Type B pancreatic cell (in vitro differentiated cells): ENCODE measurements around the gene ZNF638. TPM values are rescaled to one million over a fixed set of nuclear protein-coding genes. Genes with fewer than 3 reads are reported as not detected.

ENCODE experiments used
- DNase-seq: peaks from one replicate; pipeline ENCODE4 v3.0.0; 2021; ENCODE audit warnings: mixed read lengths; ENCODE audit not compliant: unreplicated experiment; ENCODE audit errors: extremely low spot score
- H3K27ac Mint-ChIP-seq: 2 replicates; pipeline ENCODE4 v1.8.0; 2021; ENCODE audit warnings: mild to moderate bottlenecking, mixed read lengths
- H3K27me3 Mint-ChIP-seq: 2 replicates; pipeline ENCODE4 v1.8.0; 2021; ENCODE audit warnings: mixed read lengths
- H3K36me3 Mint-ChIP-seq: 2 replicates; pipeline ENCODE4 v1.8.0; 2021; ENCODE audit warnings: mixed read lengths
- H3K4me1 Mint-ChIP-seq: one replicate; pipeline ENCODE4 v1.8.0; 2021; ENCODE audit warnings: mixed read lengths; ENCODE audit not compliant: unreplicated experiment
- H3K4me3 Mint-ChIP-seq: 2 replicates; pipeline ENCODE4 v1.8.0; 2021; ENCODE audit warnings: mild to moderate bottlenecking, mixed read lengths
- H3K9me3 Mint-ChIP-seq: 2 replicates; pipeline ENCODE4 v1.8.0; 2021; ENCODE audit warnings: mixed read lengths
- total RNA-seq: library from RNA; stranded (reverse); gene quantifications from 2 replicates; pipeline ENCODE4 v1.2.1, GENCODE V29; 2021; ENCODE audit warnings: low replicate concordance
- TF ChIP-seq, protein P1 (sequence below): fragments of 200-600 bp; sonication (generic); conservative IDR thresholded peaks from 2 replicates; pipeline ENCODE4 v1.5.0; 2021; ENCODE audit warnings: antibody characterized with exemption, mild to moderate bottlenecking

ZNF638 gene
- total RNA-seq, 1 donor from 2014 or later: 149 TPM

DNA sequence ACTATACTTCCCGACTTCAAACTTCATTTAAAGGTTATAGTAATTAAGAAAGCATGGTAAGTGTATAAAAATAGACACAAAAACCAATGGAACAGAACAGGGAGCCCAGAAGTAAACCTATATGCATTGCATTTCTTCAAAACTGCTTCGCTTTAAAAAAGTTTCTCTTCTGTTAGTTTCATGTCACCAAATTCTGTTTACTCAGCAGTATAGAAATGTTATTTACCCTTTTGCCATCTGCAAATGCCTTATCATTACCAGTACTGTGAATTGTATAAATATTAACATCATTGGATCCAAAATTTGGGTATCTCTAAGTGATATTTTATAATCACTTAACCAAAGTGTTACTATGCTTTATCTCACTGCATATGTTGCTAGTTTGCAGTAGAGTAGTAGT is 45.9 kb upstream of the ZNF638 start:
- no peaks in the 10 kb centered on the region for H3K9me3 Mint-ChIP-seq
- H3K36me3 Mint-ChIP-seq: no peaks in the 10 kb centered on the region
- H3K27me3 Mint-ChIP-seq: peaks cover 30% of the 10 kb centered on the region
- no peak for DNase-seq
- H3K4me1 Mint-ChIP-seq: no peaks in the 10 kb centered on the region
- no peak overlapping the region for H3K27ac Mint-ChIP-seq
- H3K4me3 Mint-ChIP-seq: no peak overlapping the region
- TF ChIP-seq, protein P1, sequence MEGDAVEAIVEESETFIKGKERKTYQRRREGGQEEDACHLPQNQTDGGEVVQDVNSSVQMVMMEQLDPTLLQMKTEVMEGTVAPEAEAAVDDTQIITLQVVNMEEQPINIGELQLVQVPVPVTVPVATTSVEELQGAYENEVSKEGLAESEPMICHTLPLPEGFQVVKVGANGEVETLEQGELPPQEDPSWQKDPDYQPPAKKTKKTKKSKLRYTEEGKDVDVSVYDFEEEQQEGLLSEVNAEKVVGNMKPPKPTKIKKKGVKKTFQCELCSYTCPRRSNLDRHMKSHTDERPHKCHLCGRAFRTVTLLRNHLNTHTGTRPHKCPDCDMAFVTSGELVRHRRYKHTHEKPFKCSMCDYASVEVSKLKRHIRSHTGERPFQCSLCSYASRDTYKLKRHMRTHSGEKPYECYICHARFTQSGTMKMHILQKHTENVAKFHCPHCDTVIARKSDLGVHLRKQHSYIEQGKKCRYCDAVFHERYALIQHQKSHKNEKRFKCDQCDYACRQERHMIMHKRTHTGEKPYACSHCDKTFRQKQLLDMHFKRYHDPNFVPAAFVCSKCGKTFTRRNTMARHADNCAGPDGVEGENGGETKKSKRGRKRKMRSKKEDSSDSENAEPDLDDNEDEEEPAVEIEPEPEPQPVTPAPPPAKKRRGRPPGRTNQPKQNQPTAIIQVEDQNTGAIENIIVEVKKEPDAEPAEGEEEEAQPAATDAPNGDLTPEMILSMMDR: no peak

DNA sequence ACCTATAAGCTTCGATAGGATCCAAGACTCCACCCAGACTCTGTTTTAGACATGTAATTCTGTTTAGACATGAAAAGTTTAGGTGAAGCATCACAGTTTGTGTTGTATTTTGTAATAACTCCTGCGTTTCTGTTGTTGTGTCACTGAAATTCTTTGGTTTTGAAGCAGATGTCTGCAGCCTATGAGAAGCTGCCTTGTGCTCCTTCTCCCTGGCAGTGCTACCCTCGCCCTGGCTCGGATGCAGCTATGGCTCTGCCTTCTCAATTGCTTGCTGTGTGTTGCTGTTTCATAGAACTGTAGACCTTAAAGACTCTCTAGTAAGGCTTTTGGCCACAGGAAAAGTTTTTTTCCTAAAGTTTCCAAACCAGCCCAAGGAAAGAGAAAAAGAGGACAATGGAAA is 40.2 kb upstream of the ZNF638 start:
- Mint-ChIP-seq H3K36me3 (no peaks in the 10 kb centered on the region), H3K4me1 (no peaks in the 10 kb centered on the region), H3K4me3 (no peak overlapping the region), H3K9me3 (no peaks in the 10 kb centered on the region), H3K27ac (no peak overlapping the region), H3K27me3 (no peaks in the 10 kb centered on the region)
- no peak for DNase-seq
- TF ChIP-seq, protein P1: no peak

DNA sequence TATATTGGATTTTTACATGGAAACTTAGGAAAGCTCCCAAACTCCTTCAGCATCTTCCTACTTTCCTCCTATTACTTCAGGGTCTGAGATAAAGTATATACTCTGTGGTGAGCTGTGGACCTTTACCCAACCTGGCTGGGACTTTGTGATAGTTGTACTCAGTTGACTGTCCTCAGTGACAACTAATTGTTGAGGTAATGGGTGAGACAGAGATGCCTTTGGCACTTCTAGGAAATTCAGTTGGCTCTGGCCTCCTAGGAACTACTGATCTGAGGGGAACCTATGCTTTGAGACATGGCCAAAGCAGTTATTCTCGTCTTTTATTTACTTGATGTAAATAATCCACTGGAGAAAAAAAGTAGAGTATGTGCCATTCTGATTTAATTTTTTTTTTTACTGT is 39.4 kb upstream of the ZNF638 start:
- H3K36me3 Mint-ChIP-seq: no peaks in the 10 kb centered on the region
- H3K27me3 Mint-ChIP-seq: no peaks in the 10 kb centered on the region
- no peak for DNase-seq
- H3K27ac Mint-ChIP-seq: no peak overlapping the region
- H3K4me3 Mint-ChIP-seq: no peak overlapping the region
- TF ChIP-seq, protein P1: no peak
- no peaks in the 10 kb centered on the region for H3K9me3 Mint-ChIP-seq
- H3K4me1 Mint-ChIP-seq: no peaks in the 10 kb centered on the region

DNA sequence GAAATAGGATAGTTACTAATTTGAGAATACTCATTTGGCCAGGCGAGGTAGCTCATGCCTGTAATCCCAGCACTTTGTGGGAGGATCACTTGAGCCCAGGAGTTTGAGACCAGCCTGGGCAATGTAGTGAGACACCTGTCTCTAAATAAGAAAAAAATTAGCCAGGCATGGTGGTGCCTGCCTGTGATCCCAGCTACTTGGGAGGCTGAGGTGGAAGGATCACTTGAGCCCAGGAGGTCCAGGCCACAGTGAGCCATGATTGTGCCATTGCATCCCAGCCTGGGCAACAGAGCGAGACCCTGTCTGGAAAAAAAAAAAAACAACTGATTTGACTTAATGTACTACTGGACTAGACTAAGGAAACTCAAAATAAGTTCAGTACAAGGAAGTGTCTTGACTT is 32.7 kb upstream of the ZNF638 start:
- Mint-ChIP-seq H3K27me3 (no peaks in the 10 kb centered on the region), H3K4me1 (no peaks in the 10 kb centered on the region), H3K4me3 (no peak overlapping the region), H3K36me3 (no peaks in the 10 kb centered on the region), H3K27ac (no peak overlapping the region), H3K9me3 (no peaks in the 10 kb centered on the region)
- TF ChIP-seq, protein P1: no peak
- no peak for DNase-seq

DNA sequence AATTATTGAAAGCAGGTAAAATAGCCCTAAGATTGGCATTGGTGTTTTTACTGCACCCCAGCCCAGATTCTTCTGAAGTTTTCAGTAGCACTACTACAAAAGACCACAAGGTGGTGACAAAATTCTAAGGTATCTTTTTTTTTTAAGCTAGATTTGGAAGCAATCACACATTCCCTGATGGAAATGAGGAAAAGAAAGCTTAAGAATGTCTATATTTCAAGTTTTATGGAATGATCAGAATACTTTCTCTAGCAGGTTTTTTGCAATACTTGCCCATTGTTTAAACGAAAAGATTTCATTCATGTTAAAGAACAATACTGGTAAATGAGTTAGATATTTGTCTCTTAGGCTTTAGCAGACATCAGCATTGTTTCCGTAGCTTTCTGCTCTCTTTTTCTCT is 32.1 kb upstream of the ZNF638 start:
- H3K4me1 Mint-ChIP-seq: no peaks in the 10 kb centered on the region
- TF ChIP-seq, protein P1: peak; percentile 86
- no peak overlapping the region for H3K4me3 Mint-ChIP-seq
- H3K9me3 Mint-ChIP-seq: no peaks in the 10 kb centered on the region
- no peak overlapping the region for H3K27ac Mint-ChIP-seq
- no peaks in the 10 kb centered on the region for H3K36me3 Mint-ChIP-seq
- no peak for DNase-seq
- no peaks in the 10 kb centered on the region for H3K27me3 Mint-ChIP-seq

DNA sequence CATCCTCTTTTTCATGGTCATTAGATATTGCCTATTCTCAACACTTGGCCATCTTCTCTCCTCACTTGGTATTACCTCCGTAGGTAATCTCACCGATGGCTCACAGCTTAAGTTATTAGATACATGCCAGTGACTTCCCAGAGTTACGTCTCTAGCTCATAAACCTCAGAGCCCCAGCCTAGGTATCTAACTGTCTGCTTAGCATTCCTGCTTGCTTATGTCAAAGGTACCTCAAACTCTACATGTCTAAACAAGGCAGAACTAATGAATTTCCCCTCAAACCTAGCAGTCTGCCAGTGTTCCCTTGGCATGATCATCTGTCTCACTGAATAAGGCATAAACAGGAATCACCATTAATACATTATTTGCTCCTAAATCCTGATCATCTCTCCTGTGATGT is 27.7 kb upstream of the ZNF638 start:
- no peak for DNase-seq
- Mint-ChIP-seq H3K27me3 (no peaks in the 10 kb centered on the region), H3K4me3 (no peak overlapping the region), H3K36me3 (no peaks in the 10 kb centered on the region), H3K4me1 (no peaks in the 10 kb centered on the region), H3K9me3 (no peaks in the 10 kb centered on the region), H3K27ac (no peak overlapping the region)
- TF ChIP-seq, protein P1: no peak
